ENCODE results near the gene NFIB.

- TF ChIP-seq CTCF (IDR thresholded peaks at IDR 0.05) (no peak), POLR2A (IDR thresholded peaks at IDR 0.05) (no peak)
Observed at GRCh38 chr9:14275331-14275730, 38.6 kb downstream of the NFIB start.

Data from uterus (tissue), 2 donors.